PFSK-1 (cell line): Measurements from ENCODE around the gene KLK1.

ENCODE experiments used
- FOXP2 ChIP-seq: optimal IDR thresholded peaks from 2 replicates; pipeline ENCODE3; 2011; ENCODE audit warnings: borderline replicate concordance, control low read depth, inconsistent platforms; ENCODE audit not compliant: insufficient read depth; ENCODE audit errors: extremely low read length, extremely low read depth
- POLR2AphosphoS5 ChIP-seq: IDR thresholded peaks from 2 replicates; pipeline ENCODE4 v1.6.1; 2012; ENCODE audit warnings: low read depth, mild to moderate bottlenecking, control low read depth, low read length, moderate library complexity
- SIN3A ChIP-seq: IDR thresholded peaks from 2 replicates; pipeline ENCODE4 v1.6.1; 2012; ENCODE audit warnings: mild to moderate bottlenecking, low read length, moderate library complexity, borderline replicate concordance; ENCODE audit not compliant: insufficient read depth
- TAF1 ChIP-seq: IDR thresholded peaks from 2 replicates; pipeline ENCODE4 v1.6.1; 2012; ENCODE audit warnings: low read length, control low read depth, borderline replicate concordance; ENCODE audit not compliant: insufficient read depth
- TF ChIP-seq, protein P1 (sequence below), 2 experiments: IDR thresholded peaks; 2 replicates each; pipeline versions ENCODE4 v1.6.1 to v1.8.0; 2011 to 2012; ENCODE audit warnings: low read depth in 2 of 2, low read length in 2 of 2, control low read depth in 1 of 2, inconsistent platforms in 1 of 2, mild to moderate bottlenecking in 1 of 2, moderate library complexity in 1 of 2; ENCODE audit not compliant: insufficient read depth in 1 of 2

The KLK1 gene

DNA sequence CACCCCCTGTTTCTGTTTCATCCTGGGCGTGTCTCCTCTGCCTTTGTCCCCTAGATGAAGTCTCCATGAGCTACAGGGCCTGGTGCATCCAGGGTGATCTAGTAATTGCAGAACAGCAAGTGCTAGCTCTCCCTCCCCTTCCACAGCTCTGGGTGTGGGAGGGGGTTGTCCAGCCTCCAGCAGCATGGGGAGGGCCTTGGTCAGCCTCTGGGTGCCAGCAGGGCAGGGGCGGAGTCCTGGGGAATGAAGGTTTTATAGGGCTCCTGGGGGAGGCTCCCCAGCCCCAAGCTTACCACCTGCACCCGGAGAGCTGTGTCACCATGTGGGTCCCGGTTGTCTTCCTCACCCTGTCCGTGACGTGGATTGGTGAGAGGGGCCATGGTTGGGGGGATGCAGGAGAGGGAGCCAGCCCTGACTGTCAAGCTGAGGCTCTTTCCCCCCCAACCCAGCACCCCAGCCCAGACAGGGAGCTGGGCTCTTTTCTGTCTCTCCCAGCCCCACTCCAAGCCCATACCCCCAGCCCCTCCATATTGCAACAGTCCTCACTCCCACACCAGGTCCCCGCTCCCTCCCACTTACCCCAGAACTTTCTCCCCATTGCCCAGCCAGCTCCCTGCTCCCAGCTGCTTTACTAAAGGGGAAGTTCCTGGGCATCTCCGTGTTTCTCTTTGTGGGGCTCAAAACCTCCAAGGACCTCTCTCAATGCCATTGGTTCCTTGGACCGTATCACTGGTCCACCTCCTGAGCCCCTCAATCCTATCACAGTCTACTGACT is 31.2 kb upstream of the KLK1 start, which contains the start of gene KLK3:
KLK3 (plus strand) TSS at position 280 of the 775 bp plus-strand sequence; CDS start at position 321, 41 bp downstream.
- TF ChIP-seq POLR2AphosphoS5 (no peak), TAF1 (no peak), FOXP2 (no peak), SIN3A (no peak)
- TF ChIP-seq, protein P1, sequence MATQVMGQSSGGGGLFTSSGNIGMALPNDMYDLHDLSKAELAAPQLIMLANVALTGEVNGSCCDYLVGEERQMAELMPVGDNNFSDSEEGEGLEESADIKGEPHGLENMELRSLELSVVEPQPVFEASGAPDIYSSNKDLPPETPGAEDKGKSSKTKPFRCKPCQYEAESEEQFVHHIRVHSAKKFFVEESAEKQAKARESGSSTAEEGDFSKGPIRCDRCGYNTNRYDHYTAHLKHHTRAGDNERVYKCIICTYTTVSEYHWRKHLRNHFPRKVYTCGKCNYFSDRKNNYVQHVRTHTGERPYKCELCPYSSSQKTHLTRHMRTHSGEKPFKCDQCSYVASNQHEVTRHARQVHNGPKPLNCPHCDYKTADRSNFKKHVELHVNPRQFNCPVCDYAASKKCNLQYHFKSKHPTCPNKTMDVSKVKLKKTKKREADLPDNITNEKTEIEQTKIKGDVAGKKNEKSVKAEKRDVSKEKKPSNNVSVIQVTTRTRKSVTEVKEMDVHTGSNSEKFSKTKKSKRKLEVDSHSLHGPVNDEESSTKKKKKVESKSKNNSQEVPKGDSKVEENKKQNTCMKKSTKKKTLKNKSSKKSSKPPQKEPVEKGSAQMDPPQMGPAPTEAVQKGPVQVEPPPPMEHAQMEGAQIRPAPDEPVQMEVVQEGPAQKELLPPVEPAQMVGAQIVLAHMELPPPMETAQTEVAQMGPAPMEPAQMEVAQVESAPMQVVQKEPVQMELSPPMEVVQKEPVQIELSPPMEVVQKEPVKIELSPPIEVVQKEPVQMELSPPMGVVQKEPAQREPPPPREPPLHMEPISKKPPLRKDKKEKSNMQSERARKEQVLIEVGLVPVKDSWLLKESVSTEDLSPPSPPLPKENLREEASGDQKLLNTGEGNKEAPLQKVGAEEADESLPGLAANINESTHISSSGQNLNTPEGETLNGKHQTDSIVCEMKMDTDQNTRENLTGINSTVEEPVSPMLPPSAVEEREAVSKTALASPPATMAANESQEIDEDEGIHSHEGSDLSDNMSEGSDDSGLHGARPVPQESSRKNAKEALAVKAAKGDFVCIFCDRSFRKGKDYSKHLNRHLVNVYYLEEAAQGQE (IDR thresholded peaks at IDR 0.05; ENCODE audit: insufficient read depth in 1 of 2, low read depth in 2 of 2, low read length in 2 of 2) = no peak

DNA sequence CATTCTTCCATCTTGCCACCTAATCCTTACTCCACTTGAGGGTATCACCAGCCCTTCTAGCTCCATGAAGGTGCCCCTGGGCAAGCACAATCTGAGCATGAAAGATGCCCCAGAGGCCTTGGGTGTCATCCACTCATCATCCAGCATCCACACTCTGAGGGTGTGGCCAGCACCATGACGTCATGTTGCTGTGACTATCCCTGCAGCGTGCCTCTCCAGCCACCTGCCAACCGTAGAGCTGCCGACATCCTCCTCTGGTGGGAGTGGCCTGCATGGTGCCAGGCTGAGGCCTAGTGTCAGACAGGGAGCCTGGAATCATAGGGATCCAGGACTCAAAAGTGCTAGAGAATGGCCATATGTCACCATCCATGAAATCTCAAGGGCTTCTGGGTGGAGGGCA is 28.0 kb upstream of the KLK1 start:
- TF ChIP-seq POLR2AphosphoS5 (no peak), SIN3A (no peak), TAF1 (no peak), FOXP2 (no peak)
- TF ChIP-seq, protein P1 (IDR thresholded peaks at IDR 0.05; ENCODE audit: insufficient read depth in 1 of 2, low read depth in 2 of 2, low read length in 2 of 2) = no peak

DNA sequence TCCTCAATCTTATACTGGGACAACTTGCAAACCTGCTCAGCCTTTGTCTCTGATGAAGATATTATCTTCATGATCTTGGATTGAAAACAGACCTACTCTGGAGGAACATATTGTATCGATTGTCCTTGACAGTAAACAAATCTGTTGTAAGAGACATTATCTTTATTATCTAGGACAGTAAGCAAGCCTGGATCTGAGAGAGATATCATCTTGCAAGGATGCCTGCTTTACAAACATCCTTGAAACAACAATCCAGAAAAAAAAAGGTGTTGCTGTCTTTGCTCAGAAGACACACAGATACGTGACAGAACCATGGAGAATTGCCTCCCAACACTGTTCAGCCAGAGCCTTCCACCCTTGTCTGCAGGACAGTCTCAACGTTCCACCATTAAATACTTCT is 27.2 kb upstream of the KLK1 start:
- TF ChIP-seq, protein P1 (IDR thresholded peaks at IDR 0.05; ENCODE audit: insufficient read depth in 1 of 2, low read depth in 2 of 2, low read length in 2 of 2) = no peak
- TF ChIP-seq FOXP2 (no peak), POLR2AphosphoS5 (no peak), TAF1 (no peak), SIN3A (no peak)

- no peak for TF ChIP-seq SIN3A
- TF ChIP-seq TAF1 = no peak
- TF ChIP-seq FOXP2 = no peak
- TF ChIP-seq POLR2AphosphoS5 = no peak
- TF ChIP-seq, protein P1 (IDR thresholded peaks at IDR 0.05; ENCODE audit: insufficient read depth in 1 of 2, low read depth in 2 of 2, low read length in 2 of 2) = no peak
Measured at GRCh38 chr19:50844296-50844935, 20.8 kb upstream of the KLK1 start.
